Measurements from ENCODE around the gene ART4.
A peak's percentile ranks its signal among the peaks of the same experiment; 100 is the strongest.

Gene ART4

DNA sequence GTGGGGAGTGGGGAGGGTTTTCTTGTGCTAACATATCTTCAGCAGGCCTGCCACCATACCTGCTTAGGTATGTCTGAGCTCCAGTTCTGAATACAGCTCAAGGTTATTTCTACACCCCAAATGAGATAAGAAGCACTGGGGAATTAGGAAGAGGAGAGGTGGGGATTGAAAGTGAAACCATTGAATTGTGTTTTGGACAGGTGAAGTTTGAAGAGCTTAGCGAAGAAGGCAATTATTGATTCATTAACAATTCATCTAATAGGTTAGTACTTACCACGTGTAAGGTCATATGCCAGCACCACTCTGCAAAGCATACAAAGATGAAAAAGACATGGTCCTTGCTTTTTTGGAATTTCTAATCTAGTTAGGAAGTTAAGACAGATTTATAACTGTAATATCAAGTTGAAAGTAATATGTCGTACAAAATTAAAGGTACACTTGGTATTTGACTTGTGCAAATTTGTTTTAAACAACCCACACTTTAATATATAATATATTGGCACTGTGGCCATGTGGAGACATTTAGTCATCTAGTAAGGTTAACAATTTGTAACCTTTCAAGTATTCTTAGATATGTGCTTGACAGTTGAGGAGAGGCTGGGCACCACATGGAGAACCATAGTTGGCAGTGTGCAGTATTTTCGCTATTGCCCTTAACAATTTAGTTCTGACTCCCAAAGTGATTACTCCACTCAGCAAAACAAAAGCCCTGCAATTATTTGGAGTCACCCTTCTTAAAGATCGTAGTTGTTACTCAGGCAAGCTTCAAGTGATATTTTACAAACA, 33.0 kb downstream of the ART4 start:
- no peak for DNase-seq

DNA sequence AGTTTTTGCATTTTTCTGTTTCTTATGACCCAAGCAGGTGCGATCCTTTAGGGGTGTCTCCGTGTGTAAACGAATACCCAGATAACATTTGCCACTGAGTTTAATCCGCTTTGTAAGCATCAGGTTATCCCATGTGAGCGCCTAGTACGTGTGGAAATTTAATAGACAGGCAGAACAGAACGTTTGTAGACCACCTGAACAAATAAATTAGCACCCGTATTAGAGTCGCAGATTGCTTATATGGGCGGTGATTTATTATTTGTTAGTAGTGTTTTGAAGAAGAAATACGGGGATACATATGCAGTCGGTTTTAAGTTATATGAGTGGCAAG, 39.5 kb downstream of the ART4 start:
- DNase-seq, result no peak

DNA sequence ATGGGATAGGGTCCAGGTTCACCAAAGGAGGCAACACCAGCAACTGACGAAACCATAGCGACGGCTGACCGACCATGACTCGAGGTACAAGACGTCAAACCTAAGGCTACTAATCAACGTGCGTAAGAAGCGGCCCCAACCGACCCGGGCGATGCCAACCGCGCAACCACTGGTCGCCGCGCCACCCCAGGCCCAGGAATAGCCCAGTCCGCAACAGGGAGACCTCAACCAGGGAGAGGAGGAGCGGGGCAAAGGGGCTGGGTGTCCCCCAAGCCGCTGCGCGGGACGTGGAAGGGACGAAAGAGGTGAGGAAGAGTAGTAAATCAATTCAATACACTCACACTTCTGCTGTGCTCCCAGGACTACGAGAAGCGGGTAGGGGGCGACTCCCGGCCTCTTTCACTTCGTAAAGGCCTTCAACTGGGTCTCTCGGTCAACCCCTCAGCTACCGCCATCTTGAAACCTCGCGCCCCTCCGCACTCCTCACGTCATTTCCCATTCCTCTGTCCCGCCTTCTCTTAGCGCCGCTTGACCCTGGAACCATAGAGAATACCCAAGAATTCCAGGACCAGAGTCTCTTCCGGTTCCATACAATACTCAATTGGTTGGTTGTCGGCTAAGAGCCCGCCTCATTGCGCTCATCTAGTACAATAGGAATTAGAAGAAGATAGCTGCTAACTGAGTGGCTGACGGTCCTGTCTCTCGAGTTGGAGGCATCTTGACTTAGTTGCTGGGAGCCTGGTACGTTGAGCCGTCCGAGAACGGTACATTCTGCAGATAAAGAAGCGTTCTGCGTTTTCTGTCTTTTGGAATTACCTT, 40.1 kb downstream of the ART4 start, which contains the start of the genes C12orf60 and WBP11:
TSS of gene C12orf60 (plus strand) at position 660 of the 819 bp plus-strand sequence. CDS start 19,266 bp downstream, outside the sequence.
TSS of gene WBP11 (minus strand) at position 468 of the 819 bp plus-strand sequence. CDS start 2,095 bp downstream, outside the sequence.
- DNase-seq, result peak; percentile 96

DNA sequence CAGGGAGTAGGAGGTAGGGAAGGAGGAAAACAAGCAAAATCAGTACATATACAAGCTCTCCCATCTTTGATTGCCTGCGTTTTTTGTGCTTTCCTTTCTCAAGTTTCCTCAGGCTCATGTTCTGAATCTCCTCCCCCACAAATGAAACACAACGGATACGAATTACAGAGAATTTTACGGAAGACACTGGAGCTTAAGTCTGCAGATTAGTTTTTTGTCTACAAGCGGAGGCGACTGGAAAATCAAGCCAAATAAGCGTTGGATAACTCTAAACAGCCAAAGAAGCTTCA, 40.7 kb downstream of the ART4 start:
- DNase-seq, result no peak

DNA sequence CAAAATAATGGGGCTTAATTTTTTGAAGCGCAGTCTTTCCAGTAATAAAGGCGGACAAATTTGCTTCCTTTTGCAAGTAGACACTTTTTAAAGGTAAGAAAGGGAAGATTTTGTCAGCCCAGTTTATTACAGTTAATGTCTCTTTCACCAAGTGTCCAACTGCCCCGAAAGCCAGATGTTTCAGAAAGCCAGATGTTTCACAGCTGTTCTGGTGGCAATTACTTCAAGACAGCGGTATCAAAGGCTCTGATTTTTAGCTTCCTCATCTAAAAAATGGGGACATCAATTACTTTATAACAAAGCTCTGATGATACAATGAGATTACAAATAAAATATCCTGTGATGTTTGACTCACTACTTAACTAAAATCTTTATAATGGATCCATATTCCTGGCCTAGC, 41.1 kb downstream of the ART4 start:
- no peak for DNase-seq

DNA sequence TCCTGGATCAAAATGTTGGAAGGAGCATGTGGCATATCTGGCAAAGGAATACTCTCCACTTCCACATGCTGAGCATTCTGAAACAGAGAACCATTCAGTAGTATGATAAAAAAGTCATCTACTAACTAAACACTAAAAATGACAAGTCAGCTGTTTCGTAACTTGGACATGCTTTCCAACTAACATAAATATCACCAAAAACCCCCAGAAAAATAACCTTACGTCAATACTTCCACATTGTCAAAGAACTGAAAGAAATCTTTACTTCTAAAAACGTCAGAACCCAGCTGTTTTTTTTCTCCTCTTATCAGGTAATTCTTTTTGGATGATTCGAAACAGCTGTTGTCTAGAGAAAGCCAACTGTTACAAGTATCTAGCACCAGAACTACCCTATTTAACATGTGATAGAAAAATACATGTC, 48.3 kb downstream of the ART4 start:
- DNase-seq, result no peak

DNA sequence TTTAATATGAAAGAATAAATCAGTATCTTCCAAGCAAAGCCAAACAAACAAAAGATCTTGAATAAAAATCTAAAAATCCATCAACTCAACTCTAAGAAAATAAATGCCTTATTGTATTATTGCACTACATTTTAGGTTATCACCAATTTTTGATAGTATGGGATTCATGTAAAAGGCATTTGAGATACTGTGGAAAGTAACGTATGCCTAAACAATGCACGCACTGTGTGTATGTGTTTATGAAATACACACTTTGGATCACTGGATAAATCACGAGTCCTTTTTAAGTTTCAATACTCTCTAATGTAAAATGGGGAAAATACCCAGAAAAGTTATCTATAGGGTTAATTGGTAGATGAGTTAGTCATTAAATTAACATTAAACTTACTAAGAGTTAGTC, 57.8 kb downstream of the ART4 start:
- no peak for DNase-seq

DNA sequence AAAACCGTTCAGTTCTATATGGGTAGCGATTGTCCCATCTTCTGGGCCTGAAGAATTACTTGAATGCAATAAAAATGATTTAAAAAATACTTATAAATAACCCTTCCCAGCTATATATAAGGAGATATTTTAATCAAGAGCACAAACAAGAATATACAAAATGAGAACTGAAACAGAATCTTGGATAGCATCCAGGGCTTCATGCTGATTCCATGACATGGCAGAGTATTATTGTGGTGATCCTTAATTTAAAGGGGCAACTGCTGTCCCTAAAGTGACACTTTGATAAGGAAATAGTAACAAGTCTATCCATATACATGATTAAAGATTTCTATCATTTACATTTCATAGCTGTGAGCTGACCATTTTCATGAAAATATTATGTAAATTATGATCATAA, 58.9 kb downstream of the ART4 start:
- DNase-seq, result no peak

DNA sequence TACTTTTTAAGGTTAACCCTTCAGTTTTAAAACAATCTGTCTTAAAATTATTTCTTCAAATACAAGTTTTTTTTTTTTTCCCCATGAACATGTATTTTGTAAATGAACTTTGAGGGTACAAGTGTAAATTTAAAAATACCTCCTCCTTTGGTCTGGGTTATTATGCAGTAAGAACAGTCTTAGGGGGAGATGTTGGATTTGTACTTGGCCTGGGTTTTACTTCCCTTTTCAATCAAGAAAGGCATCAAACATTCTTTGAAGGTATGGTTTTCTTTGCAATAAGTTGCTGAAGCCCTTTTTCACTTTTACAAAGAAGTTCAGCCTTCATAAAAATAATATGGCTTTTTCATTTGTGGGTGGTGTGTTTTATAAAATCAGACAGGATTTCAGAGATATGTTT, 60.6 kb downstream of the ART4 start:
- DNase-seq, result no peak

DNA sequence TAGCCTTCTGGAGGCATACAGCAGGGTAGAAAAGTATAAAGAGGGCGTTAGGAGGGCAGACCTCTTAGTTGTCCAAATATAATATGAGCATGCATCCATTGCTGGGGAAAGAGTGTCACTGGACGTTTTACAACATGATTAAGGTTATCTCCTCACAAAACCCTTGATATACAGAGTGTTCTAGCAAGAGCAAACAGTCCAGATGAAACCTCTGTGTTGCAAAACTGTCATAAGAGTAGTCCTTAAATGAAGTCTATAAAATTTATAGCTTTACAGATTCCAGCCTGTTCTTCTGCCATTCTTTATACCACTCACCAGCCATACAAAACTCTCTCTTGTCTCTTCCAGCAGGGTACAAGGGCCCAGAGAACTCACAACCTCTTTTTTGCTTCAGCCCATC, 61.8 kb downstream of the ART4 start:
- no peak for DNase-seq

DNA sequence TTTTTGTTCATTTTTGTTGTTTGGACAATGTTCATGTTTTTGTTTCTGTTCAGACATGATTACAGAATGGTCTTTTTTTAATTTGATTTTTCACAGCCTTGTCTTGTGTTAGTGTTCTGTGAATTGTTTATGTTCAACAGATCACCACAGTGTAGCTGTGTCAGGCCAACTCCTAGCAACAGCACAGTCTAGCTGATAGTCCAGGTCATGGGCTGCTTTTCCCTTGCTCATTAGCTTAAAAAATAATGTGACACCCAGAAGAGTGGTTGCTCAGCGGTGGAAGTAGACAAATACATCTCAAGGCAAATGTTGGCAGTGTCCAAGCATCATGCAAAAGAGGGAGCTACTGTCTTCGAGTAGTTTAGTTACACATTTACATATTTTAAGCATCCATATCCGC, 62.5 kb downstream of the ART4 start:
- no peak for DNase-seq

DNA sequence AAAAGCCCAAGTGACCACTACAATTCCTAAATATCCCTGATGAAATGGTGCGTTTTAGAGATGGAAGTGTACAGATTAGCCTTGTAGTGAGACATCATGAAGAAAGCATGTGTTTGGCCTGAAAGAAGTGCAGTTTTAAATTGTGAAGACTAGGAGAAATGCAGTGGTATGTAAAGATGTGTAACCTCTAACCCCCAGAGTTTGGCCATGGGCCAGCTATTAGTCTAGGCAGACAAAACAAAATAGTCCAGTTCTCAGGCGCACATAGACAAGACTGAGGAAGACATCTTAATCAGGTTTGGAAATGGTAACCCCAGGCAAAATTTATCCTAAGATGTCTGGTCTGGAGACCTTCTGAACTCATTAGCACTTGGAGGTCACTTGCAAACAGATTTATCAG, 63.5 kb downstream of the ART4 start:
- DNase-seq, result no peak

DNA sequence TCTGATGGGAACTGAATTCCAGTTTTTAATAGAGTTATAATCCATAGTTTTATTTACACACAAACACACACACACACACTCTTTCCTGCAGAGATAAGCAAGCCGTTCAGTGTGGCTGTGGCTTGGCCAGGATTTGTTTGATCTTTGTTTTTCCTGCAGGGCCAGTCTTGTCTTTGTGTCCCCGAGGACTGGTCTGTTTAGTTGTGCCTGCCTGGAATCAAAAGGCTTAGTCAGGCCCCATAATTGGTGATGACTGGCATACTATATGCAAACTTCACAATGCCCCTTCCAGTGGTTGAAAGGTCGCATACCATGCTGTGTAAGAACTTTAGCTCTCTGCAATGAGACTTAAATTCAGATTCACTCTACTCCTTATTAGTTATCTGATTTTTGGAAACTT, 66.1 kb downstream of the ART4 start:
- DNase-seq, result no peak

DNA sequence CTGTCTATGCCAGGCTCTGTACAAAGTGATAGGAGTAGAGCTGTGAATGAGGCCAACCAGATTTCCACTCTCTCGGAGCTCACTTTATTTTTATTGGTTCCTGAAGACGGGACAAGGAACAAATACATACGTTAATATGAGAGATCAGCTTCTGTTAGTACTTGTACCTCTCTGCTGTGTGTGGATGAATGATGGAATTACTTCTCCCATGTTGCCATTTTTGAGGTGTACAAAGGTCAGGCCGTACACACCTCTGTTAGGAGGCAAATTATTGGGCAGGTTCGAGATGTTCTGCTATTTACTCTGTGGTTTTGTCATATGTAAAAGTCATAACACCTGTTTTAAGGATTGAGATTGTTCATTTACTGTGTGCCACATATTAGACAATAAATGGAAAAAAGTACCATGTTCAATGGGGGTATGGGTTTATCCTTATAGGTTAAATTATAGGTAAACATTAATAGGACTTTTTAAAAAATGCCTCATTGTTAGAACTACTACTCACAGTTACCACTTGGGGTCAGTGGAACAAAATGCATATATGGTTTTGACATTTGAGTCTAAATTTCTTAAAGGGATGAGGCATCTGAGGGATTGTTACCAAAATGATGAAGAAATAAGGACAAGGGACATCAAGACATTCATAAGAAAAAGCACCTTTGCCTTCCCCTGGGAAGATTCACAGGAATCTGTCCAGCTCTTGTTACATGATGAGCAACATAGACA, 66.9 kb downstream of the ART4 start:
- DNase-seq, result no peak

DNA sequence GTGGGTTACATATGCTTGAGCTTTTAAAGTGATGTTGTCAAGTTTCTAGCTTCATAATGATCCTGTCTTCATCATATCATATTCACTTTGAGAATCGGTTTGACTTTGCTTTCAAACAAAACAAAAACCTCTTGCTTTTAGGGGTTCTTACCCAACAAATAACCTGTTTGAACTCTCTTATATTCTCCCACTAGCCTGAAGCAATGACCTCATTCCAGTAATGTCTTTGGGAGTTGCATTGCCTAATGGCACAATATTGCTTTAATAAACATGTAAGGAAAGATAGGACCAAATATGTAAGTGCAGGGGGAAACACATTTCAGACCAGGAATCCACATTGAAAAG, 67.7 kb downstream of the ART4 start:
- no peak for DNase-seq

Measured in NCI-H524 treated with DMSO at 0.1 percent for 48 hours (cell line).